Measurements from ENCODE around the gene YIPF1. TPM values are rescaled to one million over a fixed set of nuclear protein-coding genes. Genes with fewer than 3 reads are reported as not detected.

The YIPF1 gene
- polyA plus RNA-seq, 1 of the 3 experiments (the other 2 are of a cell fraction) = 23.1 TPM

- DNase-seq = no peak
These were observed 20.3 kb upstream of the YIPF1 start for GRCh38 chr1:53909946-53910345.

More at GRCh38 chr1:53909946-53910345, 20.3 kb upstream of the YIPF1 start:
- H3K4me1 ChIP-seq (ENCODE audit: control insufficient read depth in 1 of 2, insufficient read depth in 2 of 2, low read depth in 1 of 2, low read length in 1 of 2) = no peaks in the 10 kb centered on the region
- WGBS (ENCODE audit: low lambda C conversion rate) = 96% methylated on average over 3 of the region's 3 CpGs
- H2AFZ ChIP-seq (ENCODE audit: low read depth) = no peak overlapping the region
- POLR2A ChIA-PET = no interaction called here
- H3K27me3 ChIP-seq (ENCODE audit: insufficient read depth) = no peaks in the 10 kb centered on the region
- no peaks in the 10 kb centered on the region for H3K9me3 ChIP-seq
- no peaks in the 10 kb centered on the region for H3F3A ChIP-seq (replicated peaks; ENCODE audit: insufficient read depth)
- CTCF ChIA-PET = interaction anchor here (0.9 to 1.4 kb wide), 3 partner anchors 9 to 50 kb away, joined by 3 to 5 read pairs (median 4); no protein-coding TSS in a partner anchor
- no peak overlapping the region for H3K27ac ChIP-seq (ENCODE audit: low read depth in 2 of 2, low read length in 1 of 2)
- no peaks in the 10 kb centered on the region for H4K20me1 ChIP-seq (ENCODE audit: insufficient read depth)
- no peak overlapping the region for H3K4me2 ChIP-seq
- peaks cover 2 to 3% of the 10 kb centered on the region in 2 experiments for H3K36me3 ChIP-seq (replicated peaks in 1 of 2; ENCODE audit: control insufficient read depth in 1 of 2, insufficient read depth in 2 of 2, low read length in 1 of 2)
- H3K79me2 ChIP-seq (ENCODE audit: insufficient read depth) = no peaks in the 10 kb centered on the region
- no peaks in the 10 kb centered on the region for H3K9me2 ChIP-seq
- TF ChIP-seq MEF2A (IDR thresholded peaks at IDR 0.05; ENCODE audit: borderline replicate concordance, low read depth) (no peak), PBX3 (IDR thresholded peaks at IDR 0.05) (no peak), ZBTB33 (IDR thresholded peaks at IDR 0.05; ENCODE audit: borderline replicate concordance, low read depth) (no peak), NFIC (IDR thresholded peaks at IDR 0.05; ENCODE audit: borderline replicate concordance) (no peak), GATA2 (CRISPR knock-in tag; IDR thresholded peaks at IDR 0.05) (no peak), USF1 (IDR thresholded peaks at IDR 0.05; ENCODE audit: borderline replicate concordance, low read depth) (no peak), GABPA (IDR thresholded peaks at IDR 0.05; ENCODE audit: low read depth) (no peak), TAF1 (IDR thresholded peaks at IDR 0.05; ENCODE audit: borderline replicate concordance, low read depth, low read length) (no peak), REST (IDR thresholded peaks at IDR 0.05; ENCODE audit: low read depth, low read length) (no peak)
- no peak overlapping the region for H3K9ac ChIP-seq
- no peak overlapping the region for H3K4me3 ChIP-seq (ENCODE audit: low read depth in 2 of 2, low read length in 1 of 2)
